ENCODE measurements around the gene NEURL1. TPM values are rescaled to one million over a fixed set of nuclear protein-coding genes. Genes with fewer than 3 reads are reported as not detected.
A peak's percentile ranks its signal among the peaks of the same experiment; 100 is the strongest.
"Not testable (repeated sequence)": the region's sequence is repeated elsewhere in the genome, so short reads cannot be mapped to it uniquely, and the experiment has no call there.

Gene NEURL1
- total RNA-seq, 1 donor from 2014 or later = 1.3 TPM

DNA sequence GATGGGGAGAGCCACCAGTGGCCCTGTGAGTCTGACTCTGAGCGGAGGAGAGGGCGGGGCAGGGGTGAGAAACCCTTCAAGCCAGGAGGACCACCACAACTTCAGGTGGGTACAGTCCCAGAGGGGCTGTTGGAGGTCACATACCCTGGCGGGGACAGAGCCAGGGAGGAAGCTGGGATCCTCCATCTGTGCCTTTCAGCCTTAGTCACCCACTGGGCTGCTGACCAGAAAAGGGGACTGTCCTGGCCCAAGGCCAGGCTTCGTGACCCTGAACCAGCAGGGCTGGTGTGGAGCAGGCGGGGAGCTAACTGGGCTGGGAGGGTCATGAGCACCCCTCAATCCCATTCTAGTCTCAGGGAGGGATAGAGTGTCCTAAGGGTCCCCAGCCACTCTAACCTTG is 13.0 kb upstream of the NEURL1 start:
- no peak for DNase-seq (ENCODE audit: low read depth)
- Histone ChIP-seq H3K27me3 (ENCODE audit: control insufficient read depth, insufficient read depth, low read length) (peaks cover 3% of the 10 kb centered on the region), H3K4me3 (ENCODE audit: low read depth, low read length) (no peak overlapping the region), H3K36me3 (ENCODE audit: control insufficient read depth, insufficient read depth, low read length) (no peaks in the 10 kb centered on the region)
- no peak for TF ChIP-seq CTCF (IDR thresholded peaks at IDR 0.05; ENCODE audit: insufficient read depth, low read length, poor library complexity, severe bottlenecking)

GRCh38 chr10:103481974-103482531 is 11.5 kb upstream of the NEURL1 start:
- H3K36me3 ChIP-seq (ENCODE audit: control insufficient read depth, insufficient read depth, low read length) = no peaks in the 10 kb centered on the region
- H3K4me3 ChIP-seq (ENCODE audit: low read depth, low read length) = no peak overlapping the region
- DNase-seq (ENCODE audit: low read depth) = no peak
- TF ChIP-seq CTCF (IDR thresholded peaks at IDR 0.05; ENCODE audit: insufficient read depth, low read length, poor library complexity, severe bottlenecking) = peak; percentile 68
- peaks cover 3% of the 10 kb centered on the region for H3K27me3 ChIP-seq (ENCODE audit: control insufficient read depth, insufficient read depth, low read length)

DNA sequence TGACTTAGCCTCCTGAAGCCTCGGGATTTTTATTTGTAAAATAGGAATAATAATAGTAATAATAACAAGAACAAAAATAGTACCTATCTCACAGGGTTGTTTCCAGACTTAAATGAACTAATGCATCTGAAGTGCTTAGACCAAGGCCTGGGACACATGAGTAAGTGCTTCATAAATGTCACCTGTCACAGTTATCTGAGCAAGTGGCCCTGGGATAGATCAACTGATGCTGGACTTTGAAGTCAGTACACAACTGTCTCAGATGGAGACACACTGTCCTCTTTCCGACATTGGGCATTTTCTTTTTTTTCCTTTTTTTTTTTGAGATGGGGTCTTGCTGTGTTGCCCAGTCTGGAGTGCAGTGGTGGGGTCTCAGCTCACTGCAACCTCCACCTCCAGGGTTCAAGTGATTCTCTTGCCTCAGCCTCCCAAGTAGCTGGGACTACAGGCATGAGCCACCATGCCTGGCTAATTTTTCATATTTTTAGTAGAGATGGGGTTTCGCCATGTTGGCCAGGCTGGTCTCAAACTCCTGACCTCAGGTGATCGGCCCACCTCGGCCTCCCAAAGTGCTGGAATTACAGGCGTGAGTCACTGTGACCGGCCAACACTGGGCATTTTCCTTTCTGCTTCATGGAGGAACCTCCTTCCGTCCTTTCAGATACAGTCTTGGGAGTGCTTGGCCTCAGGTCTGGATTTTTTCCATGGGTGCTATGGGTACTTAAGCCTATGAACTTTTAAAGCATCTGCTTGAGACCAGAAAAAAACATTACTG is 6.7 kb upstream of the NEURL1 start:
- not testable (repeated sequence) for H3K27me3 ChIP-seq (ENCODE audit: control insufficient read depth, insufficient read depth, low read length); H3K36me3 ChIP-seq (ENCODE audit: control insufficient read depth, insufficient read depth, low read length); DNase-seq (ENCODE audit: low read depth); H3K4me3 ChIP-seq (ENCODE audit: low read depth, low read length)

- H3K36me3 ChIP-seq (ENCODE audit: control insufficient read depth, insufficient read depth, low read length) = no peaks in the 10 kb centered on the region
- no peak for TF ChIP-seq CTCF (IDR thresholded peaks at IDR 0.05; ENCODE audit: insufficient read depth, low read length, poor library complexity, severe bottlenecking)
- peaks cover 3% of the 10 kb centered on the region for H3K27me3 ChIP-seq (ENCODE audit: control insufficient read depth, insufficient read depth, low read length)
- DNase-seq (ENCODE audit: low read depth) = no peak
- no peak overlapping the region for H3K4me3 ChIP-seq (ENCODE audit: low read depth, low read length)
Observed at GRCh38 chr10:103487410-103487708, 6.1 kb upstream of the NEURL1 start.

GRCh38 chr10:103490986-103491314 is 2.6 kb upstream of the NEURL1 start:
- no peak for DNase-seq (ENCODE audit: low read depth)
- no peak for TF ChIP-seq CTCF (IDR thresholded peaks at IDR 0.05; ENCODE audit: insufficient read depth, low read length, poor library complexity, severe bottlenecking)
- Histone ChIP-seq H3K4me3 (ENCODE audit: low read depth, low read length) (no peak overlapping the region), H3K36me3 (ENCODE audit: control insufficient read depth, insufficient read depth, low read length) (no peaks in the 10 kb centered on the region), H3K27me3 (ENCODE audit: control insufficient read depth, insufficient read depth, low read length) (peaks cover 23% of the 10 kb centered on the region)

DNA sequence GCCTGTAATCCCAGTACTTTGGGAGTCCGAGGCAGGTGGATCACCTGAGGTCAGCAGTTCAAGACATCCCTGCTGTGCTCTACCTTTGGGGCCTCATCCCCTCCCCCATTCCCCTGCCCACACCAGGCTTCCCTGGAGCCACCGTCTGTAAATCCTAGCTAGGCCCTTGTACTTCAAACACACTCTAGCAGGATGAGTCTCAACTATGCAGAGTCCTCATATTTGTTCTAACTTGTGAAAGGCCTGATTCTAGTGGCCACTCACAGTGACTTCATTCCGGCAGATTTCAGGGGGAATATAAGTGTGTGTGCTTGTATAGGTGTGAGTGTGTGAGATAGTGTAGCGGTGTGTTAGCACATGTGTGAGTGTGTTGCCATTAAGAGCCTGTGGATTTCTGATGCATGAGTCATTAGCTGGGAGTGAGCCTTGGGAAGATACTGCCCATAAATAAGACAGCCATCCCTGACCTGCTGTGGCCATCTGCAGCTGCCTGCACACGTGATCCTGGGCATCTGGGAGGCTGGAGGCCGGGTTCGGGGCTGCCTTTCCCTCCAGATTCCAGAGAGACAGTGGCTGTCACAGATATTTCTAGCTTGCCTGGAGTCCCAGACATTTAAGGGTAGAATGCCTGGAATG is 1.7 kb upstream of the NEURL1 start:
- DNase-seq (ENCODE audit: low read depth) = peak; percentile 97
- Histone ChIP-seq H3K36me3 (ENCODE audit: control insufficient read depth, insufficient read depth, low read length) (no peaks in the 10 kb centered on the region), H3K27me3 (ENCODE audit: control insufficient read depth, insufficient read depth, low read length) (peaks cover 25% of the 10 kb centered on the region), H3K4me3 (ENCODE audit: low read depth, low read length) (no peak overlapping the region)
- TF ChIP-seq CTCF (IDR thresholded peaks at IDR 0.05; ENCODE audit: insufficient read depth, low read length, poor library complexity, severe bottlenecking) = no peak
